ENCODE results near the gene ECHDC1.
"Not testable (repeated sequence)": the region's sequence is repeated elsewhere in the genome, so short reads cannot be mapped to it uniquely, and the experiment has no call there.

The ECHDC1 gene

DNA sequence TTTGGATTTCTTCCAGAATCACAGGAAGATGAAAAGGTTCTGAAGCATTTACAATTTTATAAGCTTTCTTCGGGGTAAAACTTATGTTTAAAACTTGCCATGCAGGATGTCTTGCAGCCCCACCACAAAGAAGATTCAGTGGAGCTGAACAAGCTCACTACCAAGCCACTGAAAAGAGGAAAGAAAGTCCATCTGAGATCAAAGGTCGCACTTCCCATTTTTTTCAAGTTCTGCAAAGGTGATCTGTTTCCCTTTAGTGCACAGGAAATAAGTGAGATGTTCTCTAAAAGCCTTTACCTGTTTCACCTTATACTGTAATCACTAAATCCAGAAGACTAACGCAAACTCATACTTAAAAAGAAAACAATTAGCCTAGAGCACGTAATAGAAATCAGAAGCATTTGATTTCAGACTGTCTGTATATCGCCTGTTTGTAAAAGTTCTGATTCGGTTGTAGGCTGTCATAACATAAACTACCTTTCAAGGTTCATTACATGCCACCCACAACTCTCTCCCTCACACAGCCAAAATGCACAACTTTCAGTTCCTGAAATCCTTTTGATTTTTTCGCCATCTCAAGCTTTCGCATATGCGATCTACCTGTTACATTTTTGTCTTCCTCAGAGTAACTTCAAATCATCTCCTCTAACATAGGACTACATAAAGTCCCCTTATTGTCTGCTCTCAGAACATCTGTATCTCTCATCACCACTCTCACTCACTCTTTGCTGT is 1.8 kb downstream of the ECHDC1 start:
- DNase-seq = no peak

DNA sequence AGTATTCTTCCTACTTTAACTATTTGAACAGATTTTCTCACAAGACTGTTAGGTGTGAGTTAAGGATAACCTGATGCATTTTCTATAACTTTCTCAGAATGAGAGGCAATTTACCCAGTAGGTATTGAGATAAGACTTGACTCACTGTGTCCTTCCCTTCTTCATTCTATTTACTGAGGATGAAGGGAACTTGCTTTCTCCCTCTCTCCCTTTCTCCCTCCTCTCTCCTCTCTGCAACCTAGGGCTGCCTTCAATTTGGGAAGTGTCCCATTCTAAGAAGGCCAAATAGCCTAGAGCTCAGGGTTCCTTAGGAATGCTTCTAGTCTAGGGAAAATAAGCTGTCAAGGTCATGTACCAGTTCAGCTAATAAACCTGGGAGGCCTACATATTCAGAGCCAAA is 3.2 kb downstream of the ECHDC1 start:
- DNase-seq = no peak

DNA sequence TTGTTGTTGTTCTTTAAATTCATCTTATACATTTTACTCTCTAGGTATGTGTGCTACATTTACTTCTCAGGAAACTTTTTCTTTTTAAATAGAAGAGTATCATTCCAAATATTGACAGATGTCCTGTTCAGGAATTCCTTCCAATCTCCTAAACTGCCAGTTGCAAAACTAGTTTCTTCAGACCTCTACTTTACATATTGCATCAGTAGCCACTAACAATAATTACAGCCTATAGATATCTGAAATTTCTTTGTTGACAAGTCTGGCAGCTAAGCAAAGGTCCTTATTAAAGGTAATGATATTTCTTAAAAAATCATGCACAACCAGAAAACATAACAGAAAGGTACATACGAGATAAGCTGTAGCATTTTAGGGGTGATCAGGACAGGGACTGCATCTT is 4.5 kb downstream of the ECHDC1 start:
- DNase-seq = no peak

DNA sequence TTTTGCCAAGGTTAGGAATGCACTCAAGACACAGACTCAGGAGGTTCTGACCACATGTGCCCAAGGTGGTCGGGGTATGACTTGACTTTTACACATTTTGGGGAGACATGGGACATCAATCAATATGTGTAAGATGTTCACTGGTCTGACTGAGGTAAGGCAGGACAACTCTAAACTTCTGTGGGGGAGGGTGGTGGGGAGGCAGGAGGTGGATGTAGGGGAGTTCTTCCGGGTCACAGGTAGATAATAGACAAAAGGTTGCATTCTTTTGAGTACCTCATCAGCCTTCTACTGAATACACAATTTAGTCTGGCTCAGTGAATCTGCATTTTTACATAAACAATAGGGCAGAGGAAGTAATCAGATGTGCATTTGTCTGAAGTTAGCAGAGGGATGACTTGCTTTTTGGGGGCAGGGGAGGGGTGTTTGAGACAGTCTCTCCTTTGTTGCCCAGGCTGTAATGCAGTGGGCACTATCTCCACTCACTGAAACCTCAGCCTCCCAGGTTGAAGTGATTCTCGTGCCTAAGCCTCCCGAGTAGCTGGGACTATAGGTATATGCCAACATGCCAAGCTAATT is 10.9 kb downstream of the ECHDC1 start:
- no peak for DNase-seq

DNA sequence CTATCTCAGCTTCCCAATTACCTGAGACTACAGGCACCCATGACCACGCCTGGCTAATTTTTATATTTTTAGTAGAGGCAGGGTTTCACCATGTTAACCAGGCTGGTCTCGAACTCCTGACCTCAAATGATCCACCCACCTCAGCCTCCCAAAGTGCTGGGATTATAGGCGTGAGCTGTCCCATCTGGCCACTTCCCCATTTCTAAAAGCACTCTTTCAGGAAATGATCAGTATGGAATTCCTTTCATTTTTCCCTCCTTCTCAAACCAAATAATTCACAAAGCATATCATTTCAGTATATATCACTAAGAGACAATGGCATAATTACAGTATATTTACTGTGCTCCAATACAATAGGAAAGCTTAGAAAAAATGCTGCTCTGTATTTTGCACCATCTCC is 12.2 kb downstream of the ECHDC1 start:
- DNase-seq = not testable (repeated sequence)

DNA sequence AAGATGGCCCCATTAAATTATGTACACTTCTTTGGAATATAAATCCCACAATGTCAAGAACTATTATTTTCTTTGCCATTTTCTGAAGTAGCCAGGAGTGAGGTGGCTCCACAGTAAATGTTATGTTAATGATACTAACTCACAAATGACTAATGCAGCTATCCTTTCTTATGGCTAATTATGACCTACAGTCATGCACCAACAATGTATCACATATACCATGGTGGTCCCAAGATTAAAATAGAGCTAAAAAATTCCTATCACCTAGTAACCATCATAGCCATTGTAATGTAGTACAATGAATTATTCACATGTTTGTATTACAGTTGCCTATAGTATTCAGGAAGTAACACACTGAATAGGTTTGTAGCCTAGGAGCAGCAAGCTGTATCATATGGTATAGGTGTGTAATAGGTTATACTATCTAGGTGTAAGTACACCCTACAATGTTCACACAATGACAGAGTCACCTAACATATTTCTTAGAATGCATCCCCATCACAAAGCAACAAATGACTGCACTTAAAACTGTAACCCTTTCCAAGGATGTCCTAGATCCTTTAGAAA is 15.3 kb downstream of the ECHDC1 start:
- no peak for DNase-seq

DNA sequence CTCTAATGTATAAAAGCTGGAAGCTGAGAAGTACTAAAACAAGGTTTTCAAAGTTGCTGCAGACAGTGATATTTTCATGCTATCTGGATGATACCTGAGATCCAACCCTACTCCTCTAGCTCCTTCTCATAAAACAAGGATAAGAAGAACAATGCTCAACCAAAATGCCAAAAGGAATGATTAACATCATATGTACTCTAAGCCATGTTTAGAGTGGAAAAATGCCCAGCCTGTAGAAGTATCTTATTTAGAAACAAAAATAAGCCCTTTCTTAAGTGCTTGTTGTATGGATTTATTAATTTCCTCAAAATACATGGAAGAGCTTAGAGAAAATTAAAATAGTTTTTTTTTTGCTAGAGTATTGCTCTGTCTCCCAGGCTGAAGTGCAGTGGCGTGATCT is 23.7 kb downstream of the ECHDC1 start:
- no peak for DNase-seq

DNA sequence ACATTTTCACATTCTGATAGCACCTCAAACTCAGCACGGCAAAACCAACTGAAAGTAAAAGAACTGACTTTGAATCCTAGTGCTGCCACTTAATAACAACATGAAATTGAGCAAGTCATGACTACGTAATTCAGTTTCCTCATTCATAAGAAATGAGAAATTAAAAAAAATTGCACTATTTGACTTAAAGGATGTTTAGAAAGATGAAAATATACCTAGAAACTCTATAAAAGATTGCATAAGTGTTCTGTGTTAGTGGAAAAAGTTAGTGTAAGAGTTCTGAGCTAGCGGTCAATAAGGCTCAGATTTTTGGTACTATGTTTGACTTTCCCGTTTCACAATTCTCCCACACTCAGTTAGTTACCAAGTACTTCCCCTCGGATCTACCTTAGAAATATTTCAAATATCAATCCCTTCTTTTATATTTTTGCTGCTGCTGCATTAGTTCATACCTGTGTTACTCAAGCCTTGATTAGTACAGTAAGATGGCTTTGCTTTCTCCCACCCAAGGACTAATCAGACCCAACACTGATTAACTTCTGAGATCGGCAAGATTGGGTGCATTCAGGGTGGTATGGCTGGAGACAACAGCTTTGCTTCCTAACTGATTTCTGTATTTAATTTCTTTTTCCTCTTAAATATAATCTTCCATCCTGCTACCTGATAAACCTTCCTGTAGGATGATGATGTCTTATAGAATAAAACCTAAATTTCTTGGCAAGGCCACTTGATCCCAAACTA is 25.9 kb downstream of the ECHDC1 start:
- no peak for DNase-seq

DNA sequence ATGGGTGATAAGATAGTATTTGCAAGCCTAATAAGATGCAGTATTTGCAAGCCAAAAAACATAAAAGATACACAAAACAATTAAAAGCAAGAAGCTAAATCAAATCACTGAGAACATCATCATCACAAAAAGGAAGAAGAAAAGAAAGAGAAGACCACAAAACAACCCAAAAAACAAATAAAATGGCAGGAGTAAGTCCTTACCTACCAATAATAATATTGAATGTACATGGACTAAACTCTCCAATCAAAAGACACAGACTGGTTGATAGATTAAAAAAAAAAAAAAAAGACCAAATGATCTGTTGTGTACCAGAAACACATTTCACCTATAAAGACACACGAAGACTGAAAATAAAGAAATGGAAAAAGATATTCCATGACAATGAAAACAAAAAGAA is 37.7 kb downstream of the ECHDC1 start:
- no peak for DNase-seq

DNA sequence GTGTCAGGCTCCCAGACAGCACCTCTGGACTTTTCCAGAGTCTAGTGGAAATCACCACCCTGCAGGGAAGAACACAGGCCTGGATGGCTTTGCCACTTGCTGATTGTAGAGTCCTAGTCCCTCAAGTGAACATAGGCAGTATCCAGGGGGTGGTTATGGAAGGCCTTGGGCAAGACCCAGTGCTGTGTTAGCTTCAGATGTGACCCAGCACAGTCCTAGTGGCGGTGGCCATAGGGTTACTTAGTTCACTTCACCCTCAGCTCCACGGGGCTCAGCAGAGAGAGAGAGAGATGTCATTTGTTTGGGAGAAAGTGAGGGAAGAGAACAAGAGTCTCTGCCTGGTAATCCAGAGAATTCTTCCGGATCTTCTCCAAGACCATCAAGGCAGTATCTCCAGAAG is 39.5 kb downstream of the ECHDC1 start:
- no peak for DNase-seq

DNA sequence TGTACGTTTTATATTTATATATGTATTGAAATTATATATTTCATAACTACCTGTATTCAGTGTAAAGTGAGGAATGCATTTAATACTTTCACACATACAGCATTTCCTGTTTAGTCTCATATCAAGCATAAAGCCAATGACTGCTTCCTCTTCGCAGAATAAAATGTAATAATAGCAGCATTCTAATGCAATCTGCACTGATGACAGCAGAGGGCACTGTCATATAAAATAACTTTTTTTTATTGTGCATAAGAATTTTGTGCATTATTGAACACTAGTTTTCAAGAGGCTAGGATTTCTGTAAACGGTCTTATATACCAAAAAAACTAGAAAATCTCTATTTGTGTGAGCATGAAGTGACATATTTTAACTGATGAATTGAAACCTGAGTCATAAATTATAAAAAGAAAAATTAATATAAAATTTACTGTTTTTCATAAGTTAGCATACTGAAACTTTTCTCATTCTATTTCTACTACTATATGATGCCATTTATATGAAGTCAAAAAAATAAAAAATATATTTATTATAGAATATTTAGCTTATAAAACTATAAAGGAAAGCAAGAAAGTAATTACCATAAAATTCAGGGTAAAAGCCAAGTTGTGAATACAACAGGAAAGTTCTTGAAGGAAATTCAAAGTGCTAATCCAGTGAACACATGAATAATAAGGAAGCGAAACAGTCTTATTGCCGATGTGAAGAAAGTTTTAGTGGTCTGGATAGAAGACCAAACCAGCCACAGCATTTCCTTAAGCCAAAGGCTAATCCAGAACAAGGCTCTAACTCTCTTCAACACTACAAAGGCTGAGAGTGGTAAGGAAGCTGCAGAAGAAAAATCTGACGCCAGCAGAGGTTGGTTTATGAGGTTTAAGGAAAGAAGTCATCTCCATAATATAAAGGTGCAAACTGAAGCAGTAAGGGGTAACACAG is 40.4 kb downstream of the ECHDC1 start:
- DNase-seq = peak; percentile 23

DNA sequence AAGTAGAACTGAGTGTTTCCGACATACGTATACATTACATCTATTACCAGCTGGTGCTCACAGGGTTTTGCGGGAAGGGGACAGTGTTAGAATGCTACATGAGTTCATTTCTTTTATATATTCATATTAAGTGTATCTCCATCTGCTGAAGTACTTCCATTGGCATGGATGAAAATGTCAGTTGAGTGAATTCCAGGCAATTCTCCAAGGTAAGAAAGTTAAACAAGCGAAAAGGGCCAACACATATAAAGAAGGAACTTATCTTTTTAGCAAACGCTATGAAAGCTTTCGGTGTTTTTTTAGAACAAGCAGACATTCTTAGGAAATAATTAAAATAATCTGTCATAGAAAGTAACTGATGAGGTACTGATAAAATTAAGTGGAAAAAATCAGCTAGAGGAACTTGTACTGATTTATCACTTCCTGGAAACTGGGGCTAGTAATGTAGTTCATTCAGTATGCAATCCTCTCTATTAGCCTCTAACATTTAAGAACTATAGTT is 42.2 kb downstream of the ECHDC1 start:
- peak; percentile 20 for DNase-seq

DNA sequence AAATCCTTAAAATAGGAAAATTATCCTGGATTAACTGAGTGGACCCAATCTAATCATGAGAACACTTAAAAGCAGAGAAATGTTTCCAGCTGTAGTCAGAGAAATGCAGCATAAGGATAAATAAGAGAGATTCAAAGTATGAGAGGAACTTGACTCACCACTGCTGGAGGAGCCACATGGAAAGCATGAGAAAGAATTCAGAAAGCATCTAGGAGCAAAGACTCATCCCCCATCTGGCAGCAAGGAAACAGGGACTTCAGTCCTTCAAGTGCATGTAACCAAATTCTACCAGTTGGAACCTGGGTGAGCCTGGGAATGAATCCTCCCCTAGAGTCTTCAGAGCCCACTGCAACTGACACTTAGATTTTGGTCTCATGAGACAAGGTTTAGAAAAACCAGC is 43.0 kb downstream of the ECHDC1 start:
- no peak for DNase-seq

DNA sequence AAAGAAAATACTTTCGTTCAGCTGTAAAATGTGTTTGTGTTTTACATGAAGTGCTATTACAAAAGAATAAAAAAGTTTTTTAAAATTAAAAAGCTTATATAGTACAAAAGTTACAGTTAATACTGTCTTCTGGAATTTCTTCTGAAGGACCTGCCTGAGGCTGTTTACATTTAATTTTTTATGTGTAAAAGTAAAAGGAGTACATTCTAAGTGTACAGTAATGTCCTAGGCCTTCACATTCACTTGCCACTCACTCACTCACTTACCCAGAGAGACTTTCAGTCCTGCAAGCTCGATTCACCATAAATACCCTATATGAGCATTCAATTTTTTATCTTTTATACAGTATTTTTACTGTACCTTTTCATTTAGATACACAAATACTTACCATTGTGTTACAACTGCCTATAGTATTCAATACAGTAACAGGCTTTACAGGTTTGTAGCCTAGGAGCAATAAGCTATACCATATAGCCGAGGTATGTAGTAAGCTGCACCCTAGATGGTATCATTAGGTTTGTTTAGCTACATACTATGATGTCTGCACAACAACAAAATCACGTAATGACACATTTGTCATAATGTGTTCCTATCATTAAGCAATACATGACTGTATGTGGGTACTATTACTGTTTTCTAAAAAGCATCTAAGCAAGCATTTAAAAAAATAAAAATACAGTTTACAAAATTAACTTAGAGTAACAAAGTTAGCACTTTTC is 43.7 kb downstream of the ECHDC1 start:
- DNase-seq = no peak

DNA sequence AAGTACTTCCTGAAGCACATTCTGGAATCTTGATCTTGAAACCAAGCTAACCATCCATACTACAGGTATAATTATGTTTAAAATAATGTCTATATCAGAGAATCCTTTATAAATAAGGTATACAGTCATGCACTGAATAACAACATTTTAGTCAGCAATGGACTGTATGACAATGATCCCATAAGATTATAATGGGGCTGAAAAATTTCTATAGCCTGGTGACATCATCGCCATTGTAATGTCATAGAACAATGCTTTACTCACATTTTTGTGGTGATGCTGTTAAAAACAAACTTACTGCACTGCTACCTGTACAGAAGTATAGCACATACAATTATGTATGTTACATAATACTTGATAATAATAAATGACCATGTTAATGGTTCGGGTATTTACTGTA is 44.9 kb downstream of the ECHDC1 start:
- no peak for DNase-seq

DNA sequence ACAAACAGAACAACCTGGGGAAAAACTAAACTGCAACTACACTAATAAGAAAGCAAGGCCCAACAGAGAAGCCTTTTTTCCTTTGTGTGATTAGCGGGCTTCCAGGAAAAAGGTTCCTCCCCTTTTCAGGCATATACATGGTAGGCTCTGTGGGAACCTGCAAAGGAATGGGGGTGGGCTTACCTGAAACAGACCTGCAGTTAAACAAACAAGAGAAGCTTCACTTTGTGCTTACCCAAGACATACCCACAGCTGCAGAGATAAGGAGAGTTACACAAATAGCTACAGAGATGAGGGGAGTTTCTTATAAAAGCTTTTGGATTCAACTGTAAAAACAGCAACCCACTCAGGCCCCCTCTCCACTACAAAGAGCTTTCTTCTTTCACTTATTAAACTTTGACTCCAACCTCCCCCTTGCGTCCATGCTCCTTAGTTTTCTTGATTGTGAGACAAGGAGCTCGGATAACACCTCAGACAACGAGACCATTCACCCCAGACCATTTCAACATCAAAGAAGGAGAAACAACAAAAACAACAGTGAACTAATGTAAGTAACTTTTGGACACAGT is 45.8 kb downstream of the ECHDC1 start:
- no peak for DNase-seq

DNA sequence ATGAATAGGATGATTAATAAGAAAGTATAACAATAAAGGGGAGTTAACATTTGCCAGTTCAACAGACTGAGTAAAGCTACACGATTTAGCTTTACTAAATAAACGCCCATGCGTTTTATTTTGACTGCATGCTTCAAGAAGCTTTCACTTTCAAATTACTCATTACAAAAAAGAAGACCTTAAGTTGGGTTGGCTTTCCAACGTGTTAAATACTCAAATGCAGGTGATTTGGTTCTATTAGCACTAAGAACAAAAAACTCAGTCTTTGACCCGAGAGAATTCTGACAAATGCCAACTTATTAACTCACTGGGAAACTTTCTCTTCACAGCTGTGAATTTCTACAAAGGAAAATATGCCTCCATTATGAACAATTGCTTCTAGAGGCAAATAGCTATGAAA is 51.9 kb downstream of the ECHDC1 start:
- DNase-seq = no peak

DNA sequence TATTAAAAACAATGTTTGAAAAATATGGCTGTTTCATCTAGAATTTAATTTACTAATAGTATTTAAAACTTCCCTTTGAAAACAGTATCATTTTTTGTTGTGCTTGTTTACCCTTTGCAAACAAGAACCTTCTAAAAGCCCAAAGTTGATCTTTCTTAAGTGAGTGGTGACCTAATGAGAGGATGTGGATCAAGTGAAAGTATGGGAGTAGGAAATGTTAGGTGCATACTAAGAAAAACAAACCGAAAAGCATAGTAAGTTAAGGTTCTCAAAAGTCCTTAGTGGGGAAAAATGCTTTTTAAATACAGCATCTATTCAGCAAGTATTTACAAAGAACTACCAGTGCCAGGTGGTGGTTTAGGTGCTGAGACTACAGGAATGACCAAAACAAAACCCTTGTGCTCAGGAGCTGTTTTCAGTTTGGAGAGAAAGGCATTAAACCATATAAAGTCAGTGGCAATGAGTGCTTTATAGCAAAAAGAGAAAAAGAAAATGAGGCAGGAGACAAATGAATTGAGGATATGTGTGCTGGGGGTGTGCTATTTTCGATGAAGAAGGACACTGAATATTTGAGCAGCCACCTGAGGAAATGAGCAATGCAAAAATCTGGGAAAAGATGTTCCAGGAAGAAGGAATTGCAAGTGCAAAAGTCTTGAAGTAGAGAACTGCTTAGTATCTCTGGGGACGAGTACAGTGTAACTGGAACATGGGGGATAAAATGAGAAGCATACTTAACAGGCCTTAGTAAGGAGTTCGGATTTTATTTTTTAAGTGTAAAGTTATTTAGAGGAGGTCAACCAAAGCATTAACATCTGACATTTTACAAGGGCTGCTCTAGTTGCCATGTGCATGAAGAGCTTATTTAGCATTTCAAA is 52.8 kb downstream of the ECHDC1 start:
- no peak for DNase-seq

DNA sequence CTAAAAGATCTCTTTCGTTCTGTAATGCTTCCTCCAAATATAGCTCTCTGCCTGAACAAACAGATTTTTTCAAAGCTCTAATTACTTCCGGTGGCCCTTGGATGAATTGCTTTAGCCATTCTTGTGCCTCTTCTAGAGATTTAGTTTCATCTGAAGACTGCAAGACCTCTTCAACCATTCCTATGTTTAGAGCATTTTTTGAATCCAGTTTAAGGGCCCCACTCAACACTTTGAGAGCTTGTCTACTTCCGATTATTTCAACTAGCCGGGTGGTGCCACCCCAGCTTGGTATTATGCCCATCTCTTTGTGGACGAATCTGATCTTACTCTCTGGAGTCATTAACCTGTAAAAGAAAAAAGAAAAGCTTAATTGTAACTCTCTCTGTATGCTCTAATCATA is 53.5 kb downstream of the ECHDC1 start:
- DNase-seq = no peak

DNA sequence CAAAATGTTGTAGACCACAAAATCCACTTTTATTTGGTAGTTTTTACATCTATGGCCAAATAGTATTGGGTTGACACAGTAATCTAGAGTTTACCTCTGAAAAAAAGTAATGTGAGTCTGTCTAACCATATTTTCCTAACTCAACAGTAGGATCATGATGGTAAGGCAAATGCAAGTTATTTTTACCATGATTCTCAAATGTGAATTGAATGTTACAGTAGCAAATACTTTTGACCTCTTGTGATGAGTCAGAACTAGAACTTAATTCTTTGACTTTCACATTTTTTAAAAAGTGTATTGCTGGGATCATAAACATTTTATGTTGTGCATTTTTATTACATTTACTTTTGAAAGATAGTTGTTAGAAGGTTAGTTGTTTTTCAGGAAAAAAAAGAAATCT is 54.7 kb downstream of the ECHDC1 start:
- no peak for DNase-seq

DNA sequence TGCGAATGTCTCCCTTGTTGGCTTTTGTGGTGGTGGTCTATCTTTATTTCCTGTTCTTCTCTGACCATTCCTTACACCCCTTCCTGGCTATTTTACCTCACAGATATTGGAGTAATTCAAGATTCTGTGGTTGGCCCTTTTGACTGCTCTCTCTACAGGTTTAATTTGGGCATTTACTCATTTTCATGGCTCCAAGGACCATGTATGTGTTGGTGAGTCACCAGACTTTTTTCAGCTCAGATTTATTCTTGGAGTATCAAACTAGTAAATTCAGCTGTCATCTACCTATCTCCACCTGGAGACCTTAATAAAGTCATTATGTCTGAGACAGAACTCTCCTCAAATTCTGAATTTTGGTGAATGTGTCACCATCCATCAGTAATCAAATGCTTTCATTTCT is 61.2 kb downstream of the ECHDC1 start:
- DNase-seq = no peak
